ENCODE data around the gene ATP2B3.

GRCh38 chrX:153471663-153472280 lies 45.7 kb upstream of the ATP2B3 start:
- TF ChIP-seq CREM (IDR thresholded peaks at IDR 0.05; ENCODE audit: low read depth) (no peak), POLR2AphosphoS5 (IDR thresholded peaks at IDR 0.05; ENCODE audit: low read length) (no peak), TBL1XR1 (IDR thresholded peaks at IDR 0.05; ENCODE audit: low read depth, low read length) (no peak), BRCA1 (IDR thresholded peaks at IDR 0.05; ENCODE audit: low read depth, low read length) (no peak), MEF2B (IDR thresholded peaks at IDR 0.05; ENCODE audit: partially characterized antibody, poor library complexity, severe bottlenecking) (no peak), POLR2A (IDR thresholded peaks at IDR 0.05; ENCODE audit: low read depth, low read length) (no peak), CBFB (IDR thresholded peaks at IDR 0.05; ENCODE audit: low read depth) (no peak), CTCF (IDR thresholded peaks at IDR 0.05 in 2 of 3, conservative IDR thresholded peaks at IDR 0.05 in 1 of 3; ENCODE audit: control insufficient read depth in 2 of 3, extremely low read depth in 1 of 3, insufficient read depth in 1 of 3, low read depth in 3 of 3, low read length in 3 of 3) (no peak), EP300 (IDR thresholded peaks at IDR 0.05; ENCODE audit: borderline replicate concordance in 1 of 2, control insufficient read depth in 1 of 2, low read depth in 2 of 2, low read length in 2 of 2) (no peak)

All from GM12878 (cell line).